SK-N-MC (cell line): ENCODE data around the gene TMEM131L.

ENCODE experiments used
- EZH2 ChIP-seq: fragments of 200-600 bp; sonication (generic); IDR thresholded peaks from one replicate; pipeline ENCODE4 v1.6.1; 2017; ENCODE audit warnings: antibody characterized with exemption
- FOXP2 ChIP-seq: optimal IDR thresholded peaks from 2 replicates; pipeline ENCODE3; 2011; ENCODE audit warnings: mild to moderate bottlenecking, moderate library complexity; ENCODE audit not compliant: insufficient read depth; ENCODE audit errors: extremely low read length, control extremely low read depth
- POLR2AphosphoS5 ChIP-seq: IDR thresholded peaks from 2 replicates; pipeline ENCODE4 v1.6.1; 2012; ENCODE audit warnings: mild to moderate bottlenecking, low read depth, low read length, borderline replicate concordance

DNA sequence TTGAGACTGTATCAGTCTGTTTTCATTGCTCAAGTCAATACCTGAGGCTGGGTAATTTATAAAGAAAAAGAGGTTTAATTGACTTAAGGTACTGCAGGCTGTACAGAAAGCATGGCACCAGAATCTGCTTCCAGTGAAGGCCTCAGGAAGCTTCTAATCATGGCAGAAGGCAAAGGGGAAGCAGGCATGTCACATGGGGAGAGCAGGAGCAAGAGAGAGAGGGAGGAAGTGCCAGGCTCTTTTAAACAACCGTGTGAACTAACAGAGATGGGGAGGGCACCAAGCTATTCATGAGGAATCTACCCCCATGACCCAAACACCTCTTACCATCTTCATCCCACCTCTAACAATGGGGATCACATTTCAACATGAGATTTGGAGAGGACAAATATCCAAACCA, 7.2 kb upstream of the TMEM131L start:
- TF ChIP-seq POLR2AphosphoS5 (no peak), EZH2 (no peak), FOXP2 (no peak)
